Retinal pigment epithelial cell (primary cell): ENCODE results near the gene TLE3.

Experiments
- DNase-seq: peaks from one replicate; pipeline ENCODE4 v3.0.0-alpha.2; 2010; ENCODE audit warnings: low read depth
- H3K4me3 ChIP-seq: 2 replicates; pipeline ENCODE4 v1.5.1; 2011; ENCODE audit warnings: mild to moderate bottlenecking, low read length, control low read depth, moderate library complexity
- TF ChIP-seq, protein P1 (sequence below): conservative IDR thresholded peaks from 2 replicates; pipeline ENCODE4 v1.5.1; 2011; ENCODE audit warnings: low read depth, low read length, control low read depth, inconsistent platforms

TLE3 gene

GRCh38 chr15:70066447-70066846 is 31.3 kb downstream of the TLE3 start:
- TF ChIP-seq, protein P1, sequence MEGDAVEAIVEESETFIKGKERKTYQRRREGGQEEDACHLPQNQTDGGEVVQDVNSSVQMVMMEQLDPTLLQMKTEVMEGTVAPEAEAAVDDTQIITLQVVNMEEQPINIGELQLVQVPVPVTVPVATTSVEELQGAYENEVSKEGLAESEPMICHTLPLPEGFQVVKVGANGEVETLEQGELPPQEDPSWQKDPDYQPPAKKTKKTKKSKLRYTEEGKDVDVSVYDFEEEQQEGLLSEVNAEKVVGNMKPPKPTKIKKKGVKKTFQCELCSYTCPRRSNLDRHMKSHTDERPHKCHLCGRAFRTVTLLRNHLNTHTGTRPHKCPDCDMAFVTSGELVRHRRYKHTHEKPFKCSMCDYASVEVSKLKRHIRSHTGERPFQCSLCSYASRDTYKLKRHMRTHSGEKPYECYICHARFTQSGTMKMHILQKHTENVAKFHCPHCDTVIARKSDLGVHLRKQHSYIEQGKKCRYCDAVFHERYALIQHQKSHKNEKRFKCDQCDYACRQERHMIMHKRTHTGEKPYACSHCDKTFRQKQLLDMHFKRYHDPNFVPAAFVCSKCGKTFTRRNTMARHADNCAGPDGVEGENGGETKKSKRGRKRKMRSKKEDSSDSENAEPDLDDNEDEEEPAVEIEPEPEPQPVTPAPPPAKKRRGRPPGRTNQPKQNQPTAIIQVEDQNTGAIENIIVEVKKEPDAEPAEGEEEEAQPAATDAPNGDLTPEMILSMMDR = no peak
- no peak for DNase-seq
- H3K4me3 ChIP-seq = no peak overlapping the region

DNA sequence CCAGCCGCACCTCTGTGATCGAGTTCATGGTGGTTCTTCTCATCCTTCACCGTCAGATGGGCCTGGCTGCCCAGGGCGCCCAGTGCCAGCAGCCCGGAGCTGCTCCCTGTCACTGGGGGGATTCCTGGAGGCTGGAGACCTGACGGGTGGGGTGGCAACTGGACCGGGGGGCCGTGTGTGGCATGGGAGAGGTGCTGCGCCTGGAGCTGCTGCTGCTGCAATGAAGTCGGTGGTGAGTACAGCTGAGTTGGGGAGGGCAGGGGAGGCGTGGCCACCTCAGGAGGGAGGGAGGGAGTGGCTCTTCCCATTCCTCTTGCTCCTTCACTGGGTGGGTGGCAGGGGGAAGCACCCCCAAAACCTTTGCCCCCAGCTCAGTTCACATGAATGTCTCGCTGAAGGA is 31.7 kb downstream of the TLE3 start:
- H3K4me3 ChIP-seq = no peak overlapping the region
- no peak for DNase-seq
- TF ChIP-seq, protein P1 = no peak

DNA sequence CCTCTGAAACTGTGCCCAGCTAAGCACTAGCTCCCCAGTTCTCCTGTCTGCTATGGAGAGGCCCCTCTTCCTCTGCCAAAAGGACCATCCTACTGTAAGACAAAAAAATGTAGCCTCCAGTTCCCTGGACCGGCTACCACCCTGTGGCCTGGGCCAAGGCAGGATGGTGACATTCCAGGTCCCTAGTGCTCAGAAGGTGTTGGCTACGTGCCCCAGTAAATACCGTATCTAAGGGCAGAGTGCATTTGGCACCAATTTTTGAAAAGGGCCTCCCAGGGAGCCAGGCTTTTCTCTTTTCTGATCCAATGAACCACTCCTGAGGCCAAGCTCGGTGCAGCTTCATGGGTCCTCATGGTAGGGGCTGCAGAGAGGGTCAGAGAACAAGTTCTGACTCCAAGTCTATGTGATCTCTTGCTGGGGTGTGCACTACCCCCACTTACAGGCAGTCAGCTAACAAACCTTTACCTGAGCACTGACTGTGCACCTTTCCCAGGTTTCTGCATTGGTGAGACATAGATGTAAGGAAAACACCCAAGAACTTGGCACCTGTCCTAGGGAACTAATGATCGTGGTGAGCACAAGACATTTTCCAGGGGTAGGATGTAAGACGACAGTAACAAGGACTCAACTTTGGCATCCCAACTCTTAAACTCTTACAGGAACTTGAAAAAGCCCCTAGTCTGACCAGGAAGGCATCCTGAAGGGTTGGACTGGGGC is 32.6 kb downstream of the TLE3 start:
- TF ChIP-seq, protein P1 = no peak
- DNase-seq = no peak
- H3K4me3 ChIP-seq = no peak overlapping the region

GRCh38 chr15:70064441-70064840 is 33.3 kb downstream of the TLE3 start:
- no peak overlapping the region for H3K4me3 ChIP-seq
- TF ChIP-seq, protein P1 = peak; percentile 49
- DNase-seq = no peak

DNA sequence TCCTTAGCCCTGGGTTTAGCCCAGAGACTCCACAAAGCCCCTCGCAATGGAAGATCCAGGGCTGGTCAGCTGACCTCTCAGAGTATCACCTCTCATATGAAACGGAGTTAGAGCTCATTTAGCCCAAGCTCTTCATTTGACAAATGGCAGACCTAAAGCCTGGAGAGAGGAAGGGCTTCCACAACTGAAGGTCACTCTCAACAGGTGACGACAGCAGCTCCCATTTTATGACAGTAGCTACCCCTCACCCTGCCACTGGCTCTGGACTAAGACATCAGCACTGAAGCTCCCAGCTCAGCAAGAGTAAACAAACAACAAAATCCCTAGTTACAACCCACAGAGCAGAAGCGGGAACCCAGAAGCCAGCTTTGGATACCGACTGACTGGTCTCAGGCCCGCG is 33.7 kb downstream of the TLE3 start:
- H3K4me3 ChIP-seq = no peak overlapping the region
- TF ChIP-seq, protein P1 = no peak
- DNase-seq = no peak

GRCh38 chr15:70063261-70063925 is 34.3 kb downstream of the TLE3 start:
- TF ChIP-seq, protein P1 = no peak
- H3K4me3 ChIP-seq = no peak overlapping the region
- peak; percentile 64 for DNase-seq
